Kidney (tissue), 14 donors: ENCODE measurements around the gene EEF1AKMT4. TPM values are rescaled to one million over a fixed set of nuclear protein-coding genes. Genes with fewer than 3 reads are reported as not detected.

Source experiments
- DNase-seq, 5 donors: peaks; one replicate each; pipeline ENCODE4 v3.0.0-alpha.2; 2013 to 2020
- FAIRE-seq: peaks from 2 replicates; lab custom pipeline; 2012; peaks lifted over from hg19 to GRCh38; lab: Jason Lieb, UNC
- H3K27ac ChIP-seq, 2 donors: one replicate each; pipeline ENCODE4 v1.7.0; 2013; ENCODE audit warnings: low read depth in 2 of 2, low read length in 2 of 2, inconsistent platforms in 1 of 2
- H3K27me3 ChIP-seq: one replicate; pipeline ENCODE4 v1.7.1; 2013; ENCODE audit warnings: low read length, inconsistent platforms; ENCODE audit not compliant: control insufficient read depth, insufficient read depth
- H3K36me3 ChIP-seq, 3 donors: one replicate each; pipeline versions ENCODE4 v1.7.0 to v1.7.1; 2013; ENCODE audit warnings: low read length in 3 of 3, control low read depth in 1 of 3, inconsistent platforms in 1 of 3; ENCODE audit not compliant: insufficient read depth in 3 of 3, control insufficient read depth in 2 of 3
- H3K4me1 ChIP-seq, 3 donors: one replicate each; pipeline versions ENCODE4 v1.7.0 to v1.7.1; 2013; ENCODE audit warnings: low read length in 3 of 3, inconsistent platforms in 1 of 3, low read depth in 1 of 3; ENCODE audit not compliant: control insufficient read depth in 2 of 3, insufficient read depth in 2 of 3
- H3K4me3 ChIP-seq, 3 donors: one replicate each; pipeline versions ENCODE4 v1.7.0 to v1.8.1; 2013; ENCODE audit warnings: low read length in 3 of 3, control low read depth in 1 of 3, inconsistent platforms in 1 of 3
- H3K9ac ChIP-seq, 3 donors: one replicate each; pipeline versions ENCODE4 v1.7.0 to v1.7.1; 2013; ENCODE audit warnings: low read length in 3 of 3, control low read depth in 1 of 3, inconsistent platforms in 1 of 3
- H3K9me3 ChIP-seq, 3 donors: one replicate each; pipeline versions ENCODE4 v1.7.0 to v1.7.1; 2013; ENCODE audit warnings: low read length in 3 of 3, control low read depth in 1 of 3, inconsistent platforms in 1 of 3; ENCODE audit not compliant: control insufficient read depth in 2 of 3, insufficient read depth in 1 of 3
- intact Hi-C: fragments of 100-400 bp; cut with DNase I; formaldehyde crosslinking; loops from one replicate; pipeline ENCODE4 v1.11.1; 2022
- polyA plus RNA-seq: library from polyadenylated mRNA; stranded (reverse); fragments of 350-450 nt; fragmentation: Illumina TruSeq; extraction: RNeasy Lipid Tissue Mini Kit (QIAGEN cat#74804); gene quantifications from one replicate; pipeline ENCODE4 v1.2.3, GENCODE V29; 2014; ENCODE audit warnings: low read depth, low replicate concordance; ENCODE audit not compliant: insufficient read depth
- total RNA-seq: library from RNA; stranded (reverse); fragmentation: NEBNext Ultra II Directional; extraction: Animal tissue kit (Norgen Biotek cat#: 25700); gene quantifications from one replicate; pipeline ENCODE4 v1.2.1, GENCODE V29; 2021
- TF ChIP-seq, protein P1 (sequence below): IDR thresholded peaks from 3 replicates; pipeline ENCODE4 v1.5.1; 2012; ENCODE audit warnings: mild to moderate bottlenecking, moderate library complexity, borderline replicate concordance; ENCODE audit not compliant: insufficient read depth; ENCODE audit errors: extremely low read depth
- donor health status: control.
- donor health status: control.
- donor health status: control.
- donor health status: control.
- donor health status: control.
- donor health status: DM: yes; HTN: yes; CAD: no.
- donor health status: Normal renal cell carcinoma (clear cell type).

EEF1AKMT4 gene
- total and polyA plus RNA-seq, 2 donors from 2014 or later, result 2.8 to 6.1 TPM

DNA sequence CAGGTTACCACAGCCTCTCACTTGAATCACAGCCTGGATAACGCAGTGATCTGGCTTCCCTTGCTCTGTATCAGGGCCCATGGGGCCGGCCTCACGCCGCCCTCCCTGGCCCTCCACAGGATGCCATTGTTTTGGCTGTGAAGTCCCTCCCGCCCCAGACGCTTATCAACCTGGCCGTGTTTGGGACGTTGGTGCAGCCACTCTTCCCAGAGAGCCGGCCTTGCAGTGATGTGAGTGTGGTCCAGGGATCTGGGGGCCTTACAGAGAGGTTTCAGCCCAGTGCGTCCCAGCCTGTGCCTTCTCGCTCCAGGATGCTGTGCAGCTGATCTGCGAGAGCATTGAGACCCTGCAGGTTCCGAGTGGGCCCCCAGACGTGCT is 13.4 kb upstream of the EEF1AKMT4 start:
- H3K9me3 ChIP-seq, result no peaks in the 10 kb centered on the region
- H3K4me3 ChIP-seq, result no peak overlapping the region
- H3K9ac ChIP-seq, result no peak overlapping the region
- TF ChIP-seq, protein P1, sequence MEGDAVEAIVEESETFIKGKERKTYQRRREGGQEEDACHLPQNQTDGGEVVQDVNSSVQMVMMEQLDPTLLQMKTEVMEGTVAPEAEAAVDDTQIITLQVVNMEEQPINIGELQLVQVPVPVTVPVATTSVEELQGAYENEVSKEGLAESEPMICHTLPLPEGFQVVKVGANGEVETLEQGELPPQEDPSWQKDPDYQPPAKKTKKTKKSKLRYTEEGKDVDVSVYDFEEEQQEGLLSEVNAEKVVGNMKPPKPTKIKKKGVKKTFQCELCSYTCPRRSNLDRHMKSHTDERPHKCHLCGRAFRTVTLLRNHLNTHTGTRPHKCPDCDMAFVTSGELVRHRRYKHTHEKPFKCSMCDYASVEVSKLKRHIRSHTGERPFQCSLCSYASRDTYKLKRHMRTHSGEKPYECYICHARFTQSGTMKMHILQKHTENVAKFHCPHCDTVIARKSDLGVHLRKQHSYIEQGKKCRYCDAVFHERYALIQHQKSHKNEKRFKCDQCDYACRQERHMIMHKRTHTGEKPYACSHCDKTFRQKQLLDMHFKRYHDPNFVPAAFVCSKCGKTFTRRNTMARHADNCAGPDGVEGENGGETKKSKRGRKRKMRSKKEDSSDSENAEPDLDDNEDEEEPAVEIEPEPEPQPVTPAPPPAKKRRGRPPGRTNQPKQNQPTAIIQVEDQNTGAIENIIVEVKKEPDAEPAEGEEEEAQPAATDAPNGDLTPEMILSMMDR, result no peak
- no peaks in the 10 kb centered on the region for H3K36me3 ChIP-seq
- DNase-seq (no peak), FAIRE-seq (no peak)
- H3K27me3 ChIP-seq, result peaks cover 16% of the 10 kb centered on the region
- no peak overlapping the region for H3K27ac ChIP-seq
- no peaks in the 10 kb centered on the region for H3K4me1 ChIP-seq
- intact Hi-C loops, result no loop called here

DNA sequence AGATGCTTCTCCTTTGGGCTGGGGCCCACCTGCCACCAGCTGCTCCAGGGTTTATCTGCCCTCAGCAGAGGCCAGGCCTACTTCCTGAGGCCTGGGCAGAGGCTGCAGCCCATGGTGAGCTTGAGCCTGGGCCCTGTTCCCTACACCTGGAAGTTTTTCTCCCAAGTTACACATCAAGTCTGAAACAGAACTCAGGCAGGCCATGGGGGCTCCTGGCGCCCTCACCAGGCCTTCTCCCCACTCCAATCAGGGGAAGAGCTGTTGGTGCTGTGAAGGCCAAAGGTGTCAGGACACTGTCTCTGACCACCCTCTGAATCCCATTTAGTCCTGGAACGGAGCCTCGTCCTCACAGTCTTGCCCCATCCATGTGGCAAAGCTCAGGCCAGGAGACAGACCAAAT is 12.8 kb upstream of the EEF1AKMT4 start:
- DNase-seq (no peak), FAIRE-seq (no peak)
- intact Hi-C loops, result no loop called here

DNA sequence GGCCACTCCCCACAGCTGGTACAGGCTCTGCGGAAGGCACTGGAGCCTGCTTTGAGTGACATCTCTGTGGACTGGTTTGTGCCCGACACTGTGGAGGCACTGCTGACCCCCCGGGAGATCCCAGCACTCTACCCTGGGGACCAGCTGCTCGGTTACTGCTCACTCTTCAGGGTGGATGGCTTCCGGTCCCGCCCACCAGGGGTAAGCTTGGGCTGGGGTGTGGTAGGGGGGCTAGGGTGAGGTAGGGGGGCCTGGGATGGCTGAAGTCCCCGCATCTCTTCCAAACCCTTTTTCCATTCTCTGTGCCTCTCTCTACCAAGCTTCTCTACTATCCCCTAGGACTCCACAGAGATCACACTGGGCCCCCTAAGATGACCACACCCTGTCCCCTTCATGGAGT is 12.3 kb upstream of the EEF1AKMT4 start:
- Histone ChIP-seq H3K27me3 (peaks cover 5% of the 10 kb centered on the region), H3K9me3 (no peaks in the 10 kb centered on the region), H3K4me3 (no peak overlapping the region), H3K27ac (no peak overlapping the region), H3K36me3 (peaks cover 0 to under 1% (median 0%) of the 10 kb centered on the region in 3 donors), H3K4me1 (peaks cover 0 to 3% (median 0%) of the 10 kb centered on the region in 3 donors), H3K9ac (no peak overlapping the region)
- TF ChIP-seq, protein P1, result no peak
- DNase-seq (no peak), FAIRE-seq (no peak)
- intact Hi-C loops, result no loop called here

More for the DNA sequence above, 12.8 kb upstream of the EEF1AKMT4 start:
- Histone ChIP-seq H3K9me3 (no peaks in the 10 kb centered on the region), H3K4me3 (no peak overlapping the region), H3K9ac (no peak overlapping the region), H3K36me3 (no peaks in the 10 kb centered on the region), H3K27me3 (peaks cover 11% of the 10 kb centered on the region), H3K27ac (no peak overlapping the region), H3K4me1 (peaks cover 0 to under 1% (median 0%) of the 10 kb centered on the region in 3 donors)
- TF ChIP-seq, protein P1, result no peak

DNA sequence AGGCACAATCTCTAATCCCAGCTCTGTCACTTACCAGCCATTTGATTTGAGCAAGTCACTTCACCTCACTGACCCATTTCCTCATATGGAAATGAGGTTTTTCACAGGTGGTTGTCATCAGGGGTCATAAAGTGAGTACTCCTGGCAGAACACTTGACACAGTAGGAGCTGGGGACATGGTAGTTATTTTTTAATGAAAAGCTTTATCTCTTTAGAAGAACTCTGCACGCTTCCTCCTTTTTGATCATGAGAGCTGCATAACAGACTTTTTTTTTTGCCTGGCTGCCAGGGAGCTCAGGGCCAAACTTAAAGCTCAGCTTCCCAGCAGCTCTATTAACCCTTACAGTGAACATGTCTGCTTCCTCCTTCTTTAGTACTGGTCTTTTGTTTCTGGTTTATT is 11.7 kb upstream of the EEF1AKMT4 start:
- peaks cover 0 to 3% (median 0%) of the 10 kb centered on the region in 3 donors for H3K4me1 ChIP-seq
- no peak overlapping the region for H3K9ac ChIP-seq
- TF ChIP-seq, protein P1, result no peak
- H3K9me3 ChIP-seq, result no peaks in the 10 kb centered on the region
- peaks cover 1% of the 10 kb centered on the region for H3K27me3 ChIP-seq
- FAIRE-seq (no peak), DNase-seq (no peak)
- peaks cover 0 to 5% (median 3%) of the 10 kb centered on the region in 3 donors for H3K36me3 ChIP-seq
- H3K27ac ChIP-seq, result no peak overlapping the region
- no peak overlapping the region for H3K4me3 ChIP-seq
- intact Hi-C loops, result no loop called here
